CD14-positive monocyte (primary cell): ENCODE results near the gene CCDC149. TPM values are rescaled to one million over a fixed set of nuclear protein-coding genes. Genes with fewer than 3 reads are reported as not detected.
A peak's percentile ranks its signal among the peaks of the same experiment; 100 is the strongest.

Source experiments
- DNase-seq, 3 donors: peaks; one replicate each; pipeline ENCODE4 v3.0.0-alpha.2; 2011 to 2022
- H2AFZ ChIP-seq: 2 replicates; pipeline ENCODE4 v1.6.0; 2012; ENCODE audit warnings: mild to moderate bottlenecking, low read depth, low read length, inconsistent platforms; ENCODE audit not compliant: insufficient read depth, poor library complexity, severe bottlenecking
- H3K27ac ChIP-seq, 2 donors: 1 replicate in 1 of 2; 2 replicates in 1 of 2; pipeline ENCODE4 v1.5.1; 2012 to 2013; ENCODE audit warnings: low read length in 2 of 2, control low read depth in 1 of 2, inconsistent platforms in 1 of 2, low read depth in 1 of 2, mild to moderate bottlenecking in 1 of 2
- H3K27me3 ChIP-seq, 2 donors: one replicate each; pipeline versions ENCODE4 v1.6.0 to v1.6.1; 2011 to 2013; ENCODE audit warnings: low read length in 2 of 2; ENCODE audit not compliant: control insufficient read depth in 2 of 2, insufficient read depth in 2 of 2
- H3K36me3 ChIP-seq, 2 donors: replicated peaks in 1 of 2; 1 replicate in 1 of 2; 2 replicates in 1 of 2; pipeline versions ENCODE4 v1.5.1 to v1.6.1; 2012 to 2013; ENCODE audit warnings: low read length in 2 of 2, control low read depth in 1 of 2, inconsistent platforms in 1 of 2, mild to moderate bottlenecking in 1 of 2; ENCODE audit not compliant: insufficient read depth in 2 of 2, control insufficient read depth in 1 of 2
- H3K4me1 ChIP-seq, 2 donors: 1 replicate in 1 of 2; 2 replicates in 1 of 2; pipeline versions ENCODE4 v1.5.1 to v1.6.1; 2012 to 2013; ENCODE audit warnings: low read length in 2 of 2, control low read depth in 1 of 2, inconsistent platforms in 1 of 2, mild to moderate bottlenecking in 1 of 2, moderate library complexity in 1 of 2; ENCODE audit not compliant: insufficient read depth in 2 of 2, control insufficient read depth in 1 of 2
- H3K4me2 ChIP-seq: replicated peaks from 2 replicates; pipeline ENCODE3; 2012; ENCODE audit warnings: low read length, moderate library complexity, mild to moderate bottlenecking; ENCODE audit not compliant: poor library complexity, severe bottlenecking; ENCODE audit errors: extremely low read depth
- H3K4me3 ChIP-seq, 3 experiments: fragments of 200-600 bp in 1 of 3; sonication (generic) in 1 of 3; replicated peaks in 1 of 3; 1 replicate in 2 of 3; 2 replicates in 1 of 3; pipeline ENCODE4 v1.5.1; 2011 to 2013; ENCODE audit warnings: low read length in 3 of 3, mild to moderate bottlenecking in 3 of 3, control low read depth in 2 of 3, low read depth in 2 of 3, inconsistent platforms in 1 of 3, moderate library complexity in 1 of 3
- H3K79me2 ChIP-seq: 2 replicates; pipeline ENCODE4 v1.6.0; 2012; ENCODE audit warnings: mild to moderate bottlenecking, control low read depth, inconsistent platforms, low read length, moderate library complexity; ENCODE audit not compliant: insufficient read depth
- H3K9ac ChIP-seq: 2 replicates; pipeline ENCODE4 v1.6.0; 2017; ENCODE audit warnings: low read length, mild to moderate bottlenecking; ENCODE audit not compliant: insufficient read depth, poor library complexity, severe bottlenecking
- H3K9me3 ChIP-seq, 2 donors: replicated peaks in 1 of 2; 1 replicate in 1 of 2; 2 replicates in 1 of 2; pipeline versions ENCODE4 v1.5.1 to v1.6.1; 2012 to 2013; ENCODE audit warnings: low read length in 2 of 2, control low read depth in 1 of 2; ENCODE audit not compliant: control insufficient read depth in 1 of 2, insufficient read depth in 1 of 2
- H4K20me1 ChIP-seq: 2 replicates; pipeline ENCODE4 v1.6.0; 2012; ENCODE audit warnings: mild to moderate bottlenecking, low read length, control low read depth, moderate library complexity; ENCODE audit not compliant: insufficient read depth
- H3K27ac Mint-ChIP-seq, 7 donors: one replicate each; pipeline ENCODE4 v1.8.0; 2020; ENCODE audit warnings: mild to moderate bottlenecking in 7 of 7, mixed read lengths in 7 of 7, moderate library complexity in 6 of 7, inconsistent platforms in 2 of 7
- H3K27me3 Mint-ChIP-seq, 3 donors: one replicate each; pipeline ENCODE4 v1.8.0; 2021 to 2022; ENCODE audit warnings: low read depth in 3 of 3, mild to moderate bottlenecking in 3 of 3, mixed read lengths in 3 of 3, moderate library complexity in 3 of 3, inconsistent platforms in 1 of 3
- H3K36me3 Mint-ChIP-seq, 2 donors: one replicate each; pipeline ENCODE4 v1.8.0; 2020; ENCODE audit warnings: mixed read lengths in 2 of 2, inconsistent platforms in 1 of 2, mild to moderate bottlenecking in 1 of 2
- H3K4me1 Mint-ChIP-seq: one replicate; pipeline ENCODE4 v1.8.0; 2020; ENCODE audit warnings: mild to moderate bottlenecking, mixed read lengths
- H3K4me3 Mint-ChIP-seq, 2 donors: one replicate each; pipeline ENCODE4 v1.8.0; 2020; ENCODE audit warnings: mild to moderate bottlenecking in 2 of 2, mixed read lengths in 2 of 2, moderate library complexity in 1 of 2
- H3K9me3 Mint-ChIP-seq, 7 donors: one replicate each; pipeline ENCODE4 v1.8.0; 2020 to 2022; ENCODE audit warnings: mixed read lengths in 7 of 7, mild to moderate bottlenecking in 6 of 7, moderate library complexity in 6 of 7, inconsistent platforms in 2 of 7
- WGBS: methylation state at CpG from one replicate; pipeline ENCODE4 v1.1.5; 2013; ENCODE audit warnings: missing lambda C conversion rate; ENCODE audit not compliant: insufficient coverage; 5-methylcytosine and 5-hydroxymethylcytosine counted together
- intact Hi-C, 2 donors: fragments of 100-400 bp; cut with micrococcal nuclease; formaldehyde crosslinking; loops; one replicate each; pipeline versions ENCODE4 v1.15.0 to v1.15.1; 2023
- polyA plus RNA-seq, 3 donors: library from polyadenylated mRNA; depleted of rRNA in 1 of 3; unstranded in 2 of 3; stranded (reverse) in 1 of 3; fragments of 300-500 nt in 2 of 3; fragments of >200 nt in 1 of 3; fragmentation: Illumina TruSeq in 2 of 3; gene quantifications; 1 replicate in 2 of 3; 2 replicates in 1 of 3; pipeline ENCODE4 v1.2.3, GENCODE V29; 2012 to 2021
- TF ChIP-seq, protein P1 (sequence below): fragments of 200-600 bp; IDR thresholded peaks from one replicate; pipeline ENCODE4 v1.8.0; 2022; ENCODE audit warnings: antibody characterized with exemption, mild to moderate bottlenecking

CCDC149 gene
- polyA plus RNA-seq, 3 donors = 5.5 to 15.8 (median 14.9) TPM

DNA sequence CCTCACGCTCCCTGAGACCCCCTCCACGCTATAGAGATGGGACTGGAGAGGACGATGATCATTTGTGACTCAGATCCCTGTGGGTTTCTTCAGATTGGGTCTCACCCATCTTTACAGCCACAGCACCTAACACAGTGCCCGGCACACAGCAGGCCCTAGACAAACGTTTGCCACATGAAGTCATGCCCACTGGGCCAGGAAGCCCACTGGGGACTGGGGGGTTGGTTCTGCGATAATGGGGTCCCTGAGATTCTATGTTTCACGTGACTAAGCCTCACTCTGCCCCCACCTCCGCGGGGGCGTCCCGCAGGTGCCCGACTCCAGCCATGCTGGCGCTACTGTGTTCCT, 113.7 kb downstream of the CCDC149 start:
- H3K4me2 ChIP-seq = no peak overlapping the region
- WGBS = 81% methylated on average over 10 of the region's 13 CpGs
- H3K9ac ChIP-seq = no peak overlapping the region
- H3K27ac ChIP-seq = no peak overlapping the region
- H3K4me3 ChIP-seq = no peak overlapping the region
- no peaks in the 10 kb centered on the region for H3K36me3 ChIP-seq
- intact Hi-C loops = no loop called here
- DNase-seq = no peak
- H3K27me3 Mint-ChIP-seq = peaks cover 46 to 60% (median 54%) of the 10 kb centered on the region in 3 donors
- H3K9me3 ChIP-seq = peaks cover 0 to 10% of the 10 kb centered on the region in 2 donors
- no peak overlapping the region for H2AFZ ChIP-seq
- H4K20me1 ChIP-seq = no peaks in the 10 kb centered on the region
- TF ChIP-seq, protein P1, sequence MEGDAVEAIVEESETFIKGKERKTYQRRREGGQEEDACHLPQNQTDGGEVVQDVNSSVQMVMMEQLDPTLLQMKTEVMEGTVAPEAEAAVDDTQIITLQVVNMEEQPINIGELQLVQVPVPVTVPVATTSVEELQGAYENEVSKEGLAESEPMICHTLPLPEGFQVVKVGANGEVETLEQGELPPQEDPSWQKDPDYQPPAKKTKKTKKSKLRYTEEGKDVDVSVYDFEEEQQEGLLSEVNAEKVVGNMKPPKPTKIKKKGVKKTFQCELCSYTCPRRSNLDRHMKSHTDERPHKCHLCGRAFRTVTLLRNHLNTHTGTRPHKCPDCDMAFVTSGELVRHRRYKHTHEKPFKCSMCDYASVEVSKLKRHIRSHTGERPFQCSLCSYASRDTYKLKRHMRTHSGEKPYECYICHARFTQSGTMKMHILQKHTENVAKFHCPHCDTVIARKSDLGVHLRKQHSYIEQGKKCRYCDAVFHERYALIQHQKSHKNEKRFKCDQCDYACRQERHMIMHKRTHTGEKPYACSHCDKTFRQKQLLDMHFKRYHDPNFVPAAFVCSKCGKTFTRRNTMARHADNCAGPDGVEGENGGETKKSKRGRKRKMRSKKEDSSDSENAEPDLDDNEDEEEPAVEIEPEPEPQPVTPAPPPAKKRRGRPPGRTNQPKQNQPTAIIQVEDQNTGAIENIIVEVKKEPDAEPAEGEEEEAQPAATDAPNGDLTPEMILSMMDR = no peak
- peaks cover 3 to 6% of the 10 kb centered on the region in 2 donors for H3K36me3 Mint-ChIP-seq
- H3K27me3 ChIP-seq = peaks cover 37 to 55% of the 10 kb centered on the region in 2 donors
- H3K4me3 Mint-ChIP-seq = peak overlapping the region in 1 of 2 donors; percentile 40
- H3K9me3 Mint-ChIP-seq = peaks cover 0 to 18% (median 7%) of the 10 kb centered on the region in 7 donors
- peaks cover 25% of the 10 kb centered on the region for H3K4me1 Mint-ChIP-seq
- no peak overlapping the region for H3K27ac Mint-ChIP-seq
- H3K4me1 ChIP-seq = peaks cover 18 to 25% of the 10 kb centered on the region in 2 donors
- H3K79me2 ChIP-seq = no peaks in the 10 kb centered on the region

DNA sequence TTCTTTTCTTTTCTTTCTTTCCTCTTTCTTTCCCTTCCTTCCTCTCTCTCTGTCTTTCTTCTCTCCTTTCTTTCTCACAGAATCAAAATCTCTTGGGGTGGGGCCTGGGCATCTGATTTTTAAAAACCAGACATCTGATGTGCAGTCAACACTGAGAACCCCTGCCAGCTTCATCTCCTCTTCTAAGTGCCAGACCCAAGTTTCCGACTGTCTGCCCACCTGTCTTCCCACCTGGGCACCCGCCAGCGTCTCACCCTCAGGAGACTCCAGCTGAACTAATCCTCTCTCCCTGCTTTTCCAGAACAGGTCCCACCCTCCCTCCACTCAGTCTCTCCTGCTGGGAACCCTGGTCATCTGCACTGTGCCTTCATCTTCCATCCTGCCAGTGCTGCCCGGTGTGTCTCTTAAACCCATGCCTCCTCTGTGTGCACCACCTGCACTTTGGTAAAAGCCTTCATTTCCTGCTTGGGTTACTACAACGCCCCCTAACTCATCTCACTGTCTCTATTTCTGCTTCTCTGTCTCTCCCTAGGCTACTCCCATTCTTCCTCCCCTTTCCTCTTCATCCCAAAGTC, 114.7 kb downstream of the CCDC149 start:
- Mint-ChIP-seq H3K4me1 (peaks cover 34% of the 10 kb centered on the region), H3K9me3 (peaks cover 0 to 18% (median 7%) of the 10 kb centered on the region in 7 donors), H3K27ac (no peak overlapping the region), H3K36me3 (peaks cover 3 to 6% of the 10 kb centered on the region in 2 donors), H3K27me3 (peaks cover 42 to 56% (median 54%) of the 10 kb centered on the region in 3 donors), H3K4me3 (peak overlapping the region in 1 of 2 donors; percentile 40)
- Histone ChIP-seq H3K36me3 (no peaks in the 10 kb centered on the region), H3K4me1 (peaks cover 26 to 33% of the 10 kb centered on the region in 2 donors), H3K79me2 (no peaks in the 10 kb centered on the region), H3K27me3 (peaks cover 37 to 55% of the 10 kb centered on the region in 2 donors), H3K9ac (no peak overlapping the region), H3K27ac (no peak overlapping the region), H3K9me3 (peaks cover 0 to 10% of the 10 kb centered on the region in 2 donors), H2AFZ (no peak overlapping the region), H3K4me3 (no peak overlapping the region), H4K20me1 (no peaks in the 10 kb centered on the region), H3K4me2 (no peak overlapping the region)
- DNase-seq = no peak
- intact Hi-C loops = no loop called here
- TF ChIP-seq, protein P1 = no peak
- WGBS = 67% methylated on average over 5 of the region's 5 CpGs
